IMR-90 (cell line): ENCODE data around the gene TBPL2. TPM values are rescaled to one million over a fixed set of nuclear protein-coding genes. Genes with fewer than 3 reads are reported as not detected.

Source experiments
- ATAC-seq: fragments of 200-7000 bp; cut with Tn5 transposase; 2 replicates; pipeline ENCODE4 v1.9.1; 2020; ENCODE audit warnings: low read depth, mild to moderate bottlenecking, moderate library complexity
- BruUV-seq: library from RNA; stranded (reverse); fragments of 400-500 nt; replicated peaks from 2 replicates; lab custom pipeline; 2021; lab: Mats Ljungman, UMichigan
- CTCF ChIA-PET: fragments of 300-600 bp; formaldehyde crosslinking; extraction: SDS; loops from one replicate; lab custom pipeline; 2021; ENCODE audit warnings: antibody characterized with exemption; lab: Yijun Ruan, JAX
- POLR2A ChIA-PET: fragments of 300-600 bp; sonication (Branson Sonifier 250); formaldehyde crosslinking; loops from one replicate; lab custom pipeline; 2022; ENCODE audit warnings: antibody characterized with exemption; ENCODE audit not compliant: unreplicated experiment; lab: Charles Lee
- DNase-seq: peaks from one replicate; pipeline ENCODE4 v3.0.0; 2013
- H2AFZ ChIP-seq: replicated peaks from 2 replicates; pipeline ENCODE3; 2013; ENCODE audit warnings: low read length, mild to moderate bottlenecking; ENCODE audit not compliant: poor library complexity
- H2AK5ac ChIP-seq: 2 replicates; pipeline ENCODE4 v1.6.1; 2013; ENCODE audit warnings: low read depth, low read length, inconsistent platforms
- H2AK9ac ChIP-seq: replicated peaks from 2 replicates; pipeline ENCODE3; 2013; ENCODE audit warnings: mild to moderate bottlenecking, low read depth, low read length, moderate library complexity; ENCODE audit not compliant: poor library complexity
- H2BK120ac ChIP-seq: 2 replicates; pipeline ENCODE4 v1.6.1; 2013; ENCODE audit warnings: low read depth, low read length, inconsistent platforms
- H2BK15ac ChIP-seq: 3 replicates; pipeline ENCODE4 v1.6.1; 2013; ENCODE audit warnings: low read depth, low read length, inconsistent platforms
- H2BK20ac ChIP-seq: 2 replicates; pipeline ENCODE4 v1.6.1; 2013; ENCODE audit warnings: low read depth, mild to moderate bottlenecking, inconsistent platforms, low read length, moderate library complexity
- H2BK5ac ChIP-seq: 2 replicates; pipeline ENCODE4 v1.6.1; 2013; ENCODE audit warnings: mild to moderate bottlenecking, low read depth, low read length, inconsistent platforms; ENCODE audit not compliant: poor library complexity, severe bottlenecking
- H3K14ac ChIP-seq: replicated peaks from 2 replicates; pipeline ENCODE4 v1.6.1; 2013; ENCODE audit warnings: low read depth, low read length, inconsistent platforms
- H3K18ac ChIP-seq: 2 replicates; pipeline ENCODE4 v1.6.1; 2013; ENCODE audit warnings: low read depth, low read length, control low read depth
- H3K23ac ChIP-seq: 2 replicates; pipeline ENCODE4 v1.6.1; 2013; ENCODE audit warnings: low read depth, low read length, inconsistent platforms
- H3K27ac ChIP-seq: 2 replicates; pipeline ENCODE4 v1.5.1; 2013; ENCODE audit warnings: mild to moderate bottlenecking, control low read depth, low read length; ENCODE audit not compliant: insufficient read depth
- H3K27me3 ChIP-seq: 2 replicates; pipeline ENCODE4 v1.6.1; 2013; ENCODE audit warnings: low read length; ENCODE audit not compliant: control insufficient read depth, insufficient read depth
- H3K36me3 ChIP-seq: 2 replicates; pipeline ENCODE4 v1.6.1; 2013; ENCODE audit warnings: low read length, mixed read lengths; ENCODE audit not compliant: control insufficient read depth, insufficient read depth
- H3K4ac ChIP-seq: 2 replicates; pipeline ENCODE4 v1.6.1; 2013; ENCODE audit warnings: low read depth, low read length, inconsistent platforms
- H3K4me1 ChIP-seq: 2 replicates; pipeline ENCODE4 v1.6.1; 2013; ENCODE audit warnings: low read length, mixed read lengths; ENCODE audit not compliant: control insufficient read depth, insufficient read depth
- H3K4me2 ChIP-seq: 2 replicates; pipeline ENCODE4 v1.6.1; 2013; ENCODE audit warnings: low read depth, mild to moderate bottlenecking, control low read depth, low read length, moderate library complexity
- H3K4me3 ChIP-seq: 2 replicates; pipeline ENCODE4 v1.5.1; 2013; ENCODE audit warnings: low read depth, mild to moderate bottlenecking, control low read depth, low read length, moderate library complexity; ENCODE audit not compliant: insufficient read depth
- H3K56ac ChIP-seq: 2 replicates; pipeline ENCODE4 v1.6.1; 2013; ENCODE audit warnings: low read length, inconsistent platforms; ENCODE audit not compliant: insufficient read depth; ENCODE audit errors: extremely low read depth
- H3K79me1 ChIP-seq, 2 experiments: 2 replicates each; pipeline ENCODE4 v1.6.1; 2013; ENCODE audit warnings: low read length in 2 of 2, inconsistent platforms in 1 of 2, low read depth in 1 of 2
- H3K9ac ChIP-seq: 2 replicates; pipeline ENCODE4 v1.6.1; 2013; ENCODE audit warnings: low read depth, low read length, control low read depth
- H3K9me1 ChIP-seq: 2 replicates; pipeline ENCODE4 v1.6.1; 2013; ENCODE audit warnings: low read length, inconsistent platforms; ENCODE audit not compliant: insufficient read depth
- H3K9me3 ChIP-seq: 2 replicates; pipeline ENCODE4 v1.6.1; 2013; ENCODE audit warnings: low read length; ENCODE audit not compliant: control insufficient read depth, insufficient read depth
- H4K20me1 ChIP-seq: 2 replicates; pipeline ENCODE4 v1.6.1; 2013; ENCODE audit warnings: low read length, inconsistent platforms; ENCODE audit not compliant: insufficient read depth
- H4K5ac ChIP-seq: 2 replicates; pipeline ENCODE4 v1.6.1; 2013; ENCODE audit warnings: mild to moderate bottlenecking, low read depth, low read length, control low read depth
- H4K8ac ChIP-seq, 2 experiments: 2 replicates each; pipeline ENCODE4 v1.6.1; 2013; ENCODE audit warnings: low read depth in 2 of 2, low read length in 2 of 2, control low read depth in 1 of 2, inconsistent platforms in 1 of 2
- H4K91ac ChIP-seq: 2 replicates; pipeline ENCODE4 v1.6.1; 2013; ENCODE audit warnings: low read depth, low read length, inconsistent platforms; ENCODE audit not compliant: insufficient read depth
- BHLHE40 ChIP-seq: fragments of 150-350 bp; IDR thresholded peaks from 2 replicates; pipeline ENCODE4 v1.6.1; 2016; ENCODE audit warnings: mild to moderate bottlenecking, low read depth, low read length
- CEBPB ChIP-seq: IDR thresholded peaks from 2 replicates; pipeline ENCODE4 v1.6.1; 2012; ENCODE audit warnings: low read depth, low read length, improper control_type of control experiment
- CHD1 ChIP-seq: IDR thresholded peaks from 2 replicates; pipeline ENCODE4 v1.6.1; 2012; ENCODE audit warnings: low read depth, low read length, improper control_type of control experiment
- CTCF ChIP-seq: conservative IDR thresholded peaks from 2 replicates; pipeline ENCODE4 v1.5.1; 2012; ENCODE audit warnings: mild to moderate bottlenecking, low read depth, low read length, improper control_type of control experiment
- FOS ChIP-seq: fragments of 150-350 bp; IDR thresholded peaks from 2 replicates; pipeline ENCODE4 v1.6.1; 2016; ENCODE audit warnings: low read depth, low read length
- MAFK ChIP-seq: IDR thresholded peaks from 2 replicates; pipeline ENCODE4 v1.6.1; 2012; ENCODE audit warnings: low read depth, low read length, improper control_type of control experiment
- MAZ ChIP-seq: IDR thresholded peaks from 2 replicates; pipeline ENCODE4 v1.6.1; 2012; ENCODE audit warnings: low read depth, mild to moderate bottlenecking, low read length, improper control_type of control experiment, moderate library complexity, borderline replicate concordance
- MXI1 ChIP-seq: IDR thresholded peaks from 2 replicates; pipeline ENCODE4 v1.6.1; 2012; ENCODE audit warnings: low read depth, mild to moderate bottlenecking, low read length, moderate library complexity, borderline replicate concordance
- NFE2L2 ChIP-seq: fragments of 150-350 bp; IDR thresholded peaks from 2 replicates; pipeline ENCODE4 v1.6.1; 2016; ENCODE audit warnings: low read depth, mild to moderate bottlenecking, low read length
- POLR2A ChIP-seq: IDR thresholded peaks from 2 replicates; pipeline ENCODE4 v1.6.1; 2012; ENCODE audit warnings: mild to moderate bottlenecking, low read depth, low read length
- RAD21 ChIP-seq: IDR thresholded peaks from 2 replicates; pipeline ENCODE4 v1.6.1; 2012; ENCODE audit warnings: low read length, improper control_type of control experiment
- RCOR1 ChIP-seq: IDR thresholded peaks from 2 replicates; pipeline ENCODE4 v1.6.1; 2012; ENCODE audit warnings: mild to moderate bottlenecking, low read length, improper control_type of control experiment; ENCODE audit not compliant: insufficient replicate concordance
- RFX5 ChIP-seq: IDR thresholded peaks from 2 replicates; pipeline ENCODE4 v1.8.0; 2012; ENCODE audit warnings: low read depth, mild to moderate bottlenecking, low read length, moderate library complexity
- SMC3 ChIP-seq: fragments of 150-350 bp; IDR thresholded peaks from 2 replicates; pipeline ENCODE4 v1.6.1; 2016; ENCODE audit warnings: low read depth, mild to moderate bottlenecking, antibody characterized with exemption, low read length, moderate library complexity
- USF2 ChIP-seq: fragments of 150-350 bp; IDR thresholded peaks from 2 replicates; pipeline ENCODE4 v1.6.1; 2017; ENCODE audit warnings: mild to moderate bottlenecking, antibody characterized with exemption, low read length, low read depth
- WGBS, 2 experiments: methylation state at CpG; one replicate each; pipeline versions ENCODE4 v1.1.5 to v1.1.7; 2013; ENCODE audit warnings: missing lambda C conversion rate in 2 of 2; ENCODE audit not compliant: insufficient read length in 1 of 2; ENCODE audit errors: extremely low coverage in 2 of 2; 5-methylcytosine and 5-hydroxymethylcytosine counted together
- dilution Hi-C: fragments of 300-500 bp; cut with HindIII; formaldehyde crosslinking; loops from one replicate; pipeline ENCODE4 v1.14.3; 2018; ENCODE audit warnings: low sequenced_read_pairs; ENCODE audit not compliant: unreplicated experiment
- in situ Hi-C: fragments of 300-500 bp; cut with MboI; formaldehyde crosslinking; loops from 3 replicates; pipeline ENCODE4 v1.14.3; 2019; ENCODE audit warnings: low sequenced_read_pairs, inconsistent platforms, mixed read lengths
- intact Hi-C: fragments of 100-400 bp; cut with micrococcal nuclease; formaldehyde crosslinking; loops from 2 replicates; pipeline ENCODE4 v1.10.0; 2022
- polyA plus RNA-seq, 3 experiments: library from polyadenylated mRNA; depleted of rRNA; stranded (reverse); fragments of >200 nt; gene quantifications; 2 replicates each; pipeline ENCODE4 v1.2.3, GENCODE V29; 2012; ENCODE audit warnings: low replicate concordance in 1 of 3
- total RNA-seq: library from RNA; depleted of rRNA; stranded (reverse); fragments of >200 nt; gene quantifications from 2 replicates; pipeline ENCODE4 v1.2.3, GENCODE V29; 2012
- TF ChIP-seq, protein P1 (sequence below): fragments of 150-350 bp; IDR thresholded peaks from 2 replicates; pipeline ENCODE4 v1.6.1; 2016; ENCODE audit warnings: low read depth, mild to moderate bottlenecking, low read length, moderate library complexity, borderline replicate concordance

The TBPL2 gene
- total and polyA plus RNA-seq, 2 of the 4 experiments (the other 2 are of a cell fraction) = not detected

DNA sequence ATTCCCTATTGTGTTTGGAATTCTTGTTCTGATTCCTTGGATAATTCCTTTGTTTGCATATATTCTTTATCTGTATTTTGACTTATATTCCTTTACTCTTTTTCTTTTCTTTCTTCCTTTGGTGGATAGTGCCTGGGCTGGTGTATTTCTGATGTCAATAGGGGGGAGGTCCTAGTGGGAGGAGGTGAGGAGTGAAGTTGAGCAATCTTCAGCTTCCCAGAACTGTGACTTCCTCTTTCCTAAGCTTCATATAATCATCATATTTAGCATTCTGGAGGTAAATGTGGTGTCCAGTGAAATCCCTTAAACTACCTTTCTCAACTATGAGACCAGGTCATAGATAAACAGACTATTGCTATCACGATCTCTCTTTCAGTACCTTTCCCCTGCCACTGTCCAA is 29.6 kb upstream of the TBPL2 start:
- no peak overlapping the region for H2BK15ac ChIP-seq
- 70% methylated on average over 1 of the region's 1 CpG; no CpG with 5 or more reads in 1 of the 2 experiments for WGBS, 2 experiments
- no peak overlapping the region for H4K8ac ChIP-seq
- H3K56ac ChIP-seq = no peak overlapping the region
- H2BK5ac ChIP-seq = no peak overlapping the region
- no peak overlapping the region for H3K4me3 ChIP-seq
- H2AFZ ChIP-seq = no peak overlapping the region
- H3K27me3 ChIP-seq = peaks cover 20% of the 10 kb centered on the region
- ATAC-seq (no peak), DNase-seq (no peak)
- H3K36me3 ChIP-seq = no peaks in the 10 kb centered on the region
- H2BK120ac ChIP-seq = no peak overlapping the region
- POLR2A ChIA-PET = no interaction called here
- no peak overlapping the region for H3K27ac ChIP-seq
- H4K20me1 ChIP-seq = no peaks in the 10 kb centered on the region
- H2AK9ac ChIP-seq = no peak overlapping the region
- in situ Hi-C loops = no loop called here
- peaks cover 8% of the 10 kb centered on the region for H3K9me3 ChIP-seq
- H3K9ac ChIP-seq = no peak overlapping the region
- no peaks in the 10 kb centered on the region for H3K9me1 ChIP-seq
- no peaks in the 10 kb centered on the region for H3K4me1 ChIP-seq
- TF ChIP-seq FOS = no peak
- TF ChIP-seq BHLHE40 = no peak
- TF ChIP-seq CEBPB = no peak
- TF ChIP-seq USF2 = no peak
- TF ChIP-seq POLR2A = no peak
- TF ChIP-seq NFE2L2 = no peak
- no peak for TF ChIP-seq RAD21
- TF ChIP-seq MAZ = no peak
- no peak for TF ChIP-seq SMC3
- no peak for TF ChIP-seq CHD1
- no peak for TF ChIP-seq MAFK
- TF ChIP-seq RCOR1 = no peak
- TF ChIP-seq MXI1 = no peak
- TF ChIP-seq RFX5 = no peak
- no peak for TF ChIP-seq CTCF
- TF ChIP-seq, protein P1, sequence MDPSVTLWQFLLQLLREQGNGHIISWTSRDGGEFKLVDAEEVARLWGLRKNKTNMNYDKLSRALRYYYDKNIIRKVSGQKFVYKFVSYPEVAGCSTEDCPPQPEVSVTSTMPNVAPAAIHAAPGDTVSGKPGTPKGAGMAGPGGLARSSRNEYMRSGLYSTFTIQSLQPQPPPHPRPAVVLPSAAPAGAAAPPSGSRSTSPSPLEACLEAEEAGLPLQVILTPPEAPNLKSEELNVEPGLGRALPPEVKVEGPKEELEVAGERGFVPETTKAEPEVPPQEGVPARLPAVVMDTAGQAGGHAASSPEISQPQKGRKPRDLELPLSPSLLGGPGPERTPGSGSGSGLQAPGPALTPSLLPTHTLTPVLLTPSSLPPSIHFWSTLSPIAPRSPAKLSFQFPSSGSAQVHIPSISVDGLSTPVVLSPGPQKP = no peak
- intact Hi-C loops = no loop called here
- no peaks in the 10 kb centered on the region for H3K79me1 ChIP-seq
- CTCF ChIA-PET = no interaction called here
- no peak overlapping the region for H3K23ac ChIP-seq
- H2AK5ac ChIP-seq = no peak overlapping the region
- no peak overlapping the region for H3K14ac ChIP-seq
- no peak overlapping the region for H4K91ac ChIP-seq
- no peak overlapping the region for H3K18ac ChIP-seq
- no peak overlapping the region for H3K4ac ChIP-seq
- H2BK20ac ChIP-seq = no peak overlapping the region
- no peak overlapping the region for H3K4me2 ChIP-seq
- dilution Hi-C loops = no loop called here
- no TSS peak for BruUV-seq
- no peak overlapping the region for H4K5ac ChIP-seq
